ENCODE results near the gene TEX52. TPM values are rescaled to one million over a fixed set of nuclear protein-coding genes. Genes with fewer than 3 reads are reported as not detected.

Gene TEX52
- not detected in 2 replicates for total RNA-seq (2021; fragmentation: NEBNext Ultra II Directional; extraction: Animal tissue kit (Norgen Biotek cat#: 25700))
- polyA plus RNA-seq (2011; rRNA removed) = not detected in 2 replicates
- not detected for polyA plus RNA-seq (2011; cell fraction: cytosol; rRNA removed)
- polyA plus RNA-seq (2011; cell fraction: nucleus; rRNA removed) = not detected
- 0.42 to 0.52 TPM (median 0.51 TPM) in 3 of 4 replicates, not detected in the other for polyA plus RNA-seq (2012, experiment 1 of 2)
- polyA plus RNA-seq (2012, experiment 2 of 2) = not detected
- polyA plus RNA-seq (2013, experiment 1 of 2) = not detected
- polyA plus RNA-seq (2013, experiment 2 of 2) = not detected
- polyA minus RNA-seq (2011; rRNA and poly(A)+ RNA removed) = not detected in 2 replicates
- not detected for polyA minus RNA-seq (2011; cell fraction: cytosol; rRNA and poly(A)+ RNA removed)
- polyA minus RNA-seq (2011; cell fraction: nucleus; rRNA and poly(A)+ RNA removed) = not detected
- long read RNA-seq, experiment 1 = 0 reads
- long read RNA-seq, experiment 2 = 0 reads

GRCh38 chr12:2857021-2857431 lies at the start of gene TEX52:
Gene TEX52 (minus strand): TSS chr12:2857039. CDS start chr12:2857026, 13 bp downstream.
- Histone ChIP-seq H2BK120ac (replicated peaks; ENCODE audit: low read depth, low read length) (no peak within 1 kb of the TSS), H3K14ac (ENCODE audit: insufficient read length) (no peak within 1 kb of the TSS), H3K4me1 (replicated peaks in 1 of 4; ENCODE audit: control insufficient read depth in 3 of 4, insufficient read depth in 4 of 4, low read length in 3 of 4) (peaks cover 0 to 6% (median under 1%) of the 10 kb centered on the region in 4 experiments; a peak in 4 of 7 replicates), H3K4ac (replicated peaks; ENCODE audit: insufficient read length, low read depth, low read length) (no peak within 1 kb of the TSS), H2BK5ac (ENCODE audit: low read depth, low read length) (no peak within 1 kb of the TSS), H2BK20ac (ENCODE audit: low read length) (no peak within 1 kb of the TSS), H3K27me3 (replicated peaks in 1 of 4; ENCODE audit: control insufficient read depth in 3 of 4, extremely low read depth in 1 of 4, insufficient read depth in 3 of 4, low read length in 3 of 4) (no peaks in the 10 kb centered on the region), H4K91ac (replicated peaks; ENCODE audit: insufficient read length, low read length) (no peak within 1 kb of the TSS), H3K4me3 (ENCODE audit: extremely low read depth in 1 of 4, insufficient read depth in 2 of 4, low read depth in 3 of 4, low read length in 4 of 4) (no peak within 1 kb of the TSS), H3K79me2 (ENCODE audit: control insufficient read depth in 1 of 2, insufficient read depth in 2 of 2, low read length in 2 of 2) (no peaks in the 10 kb centered on the region), H3K9ac (replicated peaks in 1 of 4; ENCODE audit: extremely low read depth in 1 of 4, low read depth in 3 of 4, low read length in 3 of 4) (peak within 1 kb of the TSS in 2 of 4 experiments; percentile 25 to 38; a peak in 2 of 7 replicates), H3K56ac (replicated peaks; ENCODE audit: insufficient read length, low read depth, low read length) (no peak within 1 kb of the TSS), H3K18ac (ENCODE audit: extremely low read depth, low read length) (no peak within 1 kb of the TSS), H4K5ac (ENCODE audit: insufficient read length, low read depth, low read length) (no peak within 1 kb of the TSS), H2BK15ac (ENCODE audit: low read length) (no peak within 1 kb of the TSS), H2AFZ (ENCODE audit: low read length) (no peak within 1 kb of the TSS), H3K36me3 (ENCODE audit: control insufficient read depth in 2 of 4, insufficient read depth in 4 of 4, low read length in 3 of 4) (peaks cover 0 to 29% (median 15%) of the 10 kb centered on the region in 4 experiments; a peak in 4 of 8 replicates), H4K20me1 (replicated peaks in 1 of 2; ENCODE audit: control insufficient read depth in 1 of 2, insufficient read depth in 2 of 2, low read length in 2 of 2) (peaks cover 3 to 5% of the 10 kb centered on the region in 2 experiments), H3K23me2 (ENCODE audit: low read depth, low read length) (no peaks in the 10 kb centered on the region), H3K23ac (ENCODE audit: insufficient read length) (no peak within 1 kb of the TSS), H3K4me2 (ENCODE audit: insufficient read depth in 1 of 2, low read depth in 2 of 2, low read length in 2 of 2) (no peak within 1 kb of the TSS), H2BK12ac (ENCODE audit: low read depth, low read length) (no peak within 1 kb of the TSS), H3K27ac (ENCODE audit: low read depth, low read length) (no peak within 1 kb of the TSS), H3K79me1 (ENCODE audit: low read depth, low read length) (no peaks in the 10 kb centered on the region), H4K8ac (ENCODE audit: extremely low read depth, insufficient read depth, low read length) (no peak within 1 kb of the TSS), H3K9me3 (ENCODE audit: insufficient read depth in 2 of 2, low read depth in 1 of 2, low read length in 1 of 2) (no peaks in the 10 kb centered on the region), H2AK5ac (ENCODE audit: low read depth, low read length) (no peak within 1 kb of the TSS; the same call in 1 of the 2 replicates)
- CTCF ChIA-PET (ENCODE audit: partially characterized antibody) = interaction anchor here (1.1 to 6.5 kb wide), 10 partner anchors 8 to 185 kb away, joined by 3 to 84 read pairs (median 5); no protein-coding TSS in a partner anchor
- POLR2A ChIA-PET (ENCODE audit: partially characterized antibody) = interaction anchor here (0.6 to 3.8 kb wide), 18 partner anchors 8 to 135 kb away, joined by 3 to 31 read pairs (median 5); partner anchors contain the start of genes FOXM1, ITFG2 and RHNO1
- 77% methylated on average over 3 of the region's 3 CpGs; no CpG with 5 or more reads in 1 of the 2 experiments for WGBS, 2 experiments (ENCODE audit: extremely low coverage in 1 of 2, insufficient coverage in 1 of 2, insufficient read length in 1 of 2, insufficient replicate concordance in 2 of 2, low coverage in 1 of 2, low lambda C conversion rate in 2 of 2, missing lambda C conversion rate in 1 of 2)
- FAIRE-seq (no peak), DNase-seq (ENCODE audit: low read depth in 1 of 2, low spot score in 2 of 2) (peak in 1 of 2 experiments; percentile 63)
- no peak for TF ChIP-seq RAD21 (IDR thresholded peaks at IDR 0.05 in 1 of 2, conservative IDR thresholded peaks at IDR 0.05 in 1 of 2; ENCODE audit: low read depth in 2 of 2, low read length in 2 of 2)
- TF ChIP-seq SIN3A (conservative IDR thresholded peaks at IDR 0.05 in 1 of 2, IDR thresholded peaks at IDR 0.05 in 1 of 2; ENCODE audit: low read depth in 1 of 2, low read length in 2 of 2) = 0 out of 4 replicates have a peak, but pooled peaks of 1 of the 2 experiments have one; percentile 10
- no peak for TF ChIP-seq CBX5 (IDR thresholded peaks at IDR 0.05; ENCODE audit: low read depth, low read length)
- TF ChIP-seq NRF1 (IDR thresholded peaks at IDR 0.05; ENCODE audit: low read depth, low read length) = no peak
- no peak for TF ChIP-seq E2F6 (IDR thresholded peaks at IDR 0.05)
- TF ChIP-seq YY1 (IDR thresholded peaks at IDR 0.05; ENCODE audit: low read depth, low read length) = no peak
- no peak for TF ChIP-seq TAF7 (optimal IDR thresholded peaks at IDR 0.05; ENCODE audit: borderline replicate concordance, low read depth, low read length)
- TF ChIP-seq POLR2A (IDR thresholded peaks at IDR 0.05; ENCODE audit: control extremely low read depth in 1 of 2, low read depth in 2 of 2, low read length in 2 of 2) = peak in 1 of 2 experiments; percentile 54; a peak in 1 of 3 replicates
- no peak for TF ChIP-seq TEAD4 (IDR thresholded peaks at IDR 0.05; ENCODE audit: low read depth, low read length)
- no peak for TF ChIP-seq CREB1 (IDR thresholded peaks at IDR 0.05)
